ENCODE measurements around the gene GPS2.

GPS2 gene

DNA sequence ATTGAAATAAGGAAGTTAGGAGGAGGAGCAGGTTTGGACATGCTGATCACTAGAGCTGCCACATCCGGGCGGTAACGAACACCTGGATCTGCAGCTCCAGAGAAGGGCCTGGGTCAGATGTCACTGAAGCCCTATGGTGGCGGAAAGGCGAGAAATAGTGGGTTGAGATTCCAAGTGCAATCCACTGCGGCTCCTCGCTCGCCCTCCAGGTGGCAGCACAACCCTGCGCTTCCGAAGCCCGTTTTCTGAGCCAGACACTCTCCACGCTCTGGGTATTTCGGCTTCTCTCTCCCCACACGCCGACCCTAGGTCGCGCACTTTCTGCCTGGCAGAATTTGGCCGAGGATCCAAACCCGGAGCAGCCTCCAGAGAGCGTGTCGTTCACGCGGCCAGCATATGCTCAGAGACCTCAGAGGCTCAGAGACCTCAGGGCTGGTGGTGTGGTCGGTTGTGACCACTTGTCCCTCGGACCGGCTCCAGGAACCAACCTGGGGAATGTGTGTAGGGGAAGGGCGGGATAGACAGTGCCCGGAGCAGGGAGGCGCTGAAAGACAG, 34.6 kb downstream of the GPS2 start:
- in situ Hi-C loops (cut with MboI; ENCODE audit: low pct_unique_long_range_greater_than_20kb, low sequenced_read_pairs, unreplicated experiment), result no loop called here
- DNase-seq (ENCODE audit: low spot score), result peak; percentile 86
- TF ChIP-seq, protein P1, sequence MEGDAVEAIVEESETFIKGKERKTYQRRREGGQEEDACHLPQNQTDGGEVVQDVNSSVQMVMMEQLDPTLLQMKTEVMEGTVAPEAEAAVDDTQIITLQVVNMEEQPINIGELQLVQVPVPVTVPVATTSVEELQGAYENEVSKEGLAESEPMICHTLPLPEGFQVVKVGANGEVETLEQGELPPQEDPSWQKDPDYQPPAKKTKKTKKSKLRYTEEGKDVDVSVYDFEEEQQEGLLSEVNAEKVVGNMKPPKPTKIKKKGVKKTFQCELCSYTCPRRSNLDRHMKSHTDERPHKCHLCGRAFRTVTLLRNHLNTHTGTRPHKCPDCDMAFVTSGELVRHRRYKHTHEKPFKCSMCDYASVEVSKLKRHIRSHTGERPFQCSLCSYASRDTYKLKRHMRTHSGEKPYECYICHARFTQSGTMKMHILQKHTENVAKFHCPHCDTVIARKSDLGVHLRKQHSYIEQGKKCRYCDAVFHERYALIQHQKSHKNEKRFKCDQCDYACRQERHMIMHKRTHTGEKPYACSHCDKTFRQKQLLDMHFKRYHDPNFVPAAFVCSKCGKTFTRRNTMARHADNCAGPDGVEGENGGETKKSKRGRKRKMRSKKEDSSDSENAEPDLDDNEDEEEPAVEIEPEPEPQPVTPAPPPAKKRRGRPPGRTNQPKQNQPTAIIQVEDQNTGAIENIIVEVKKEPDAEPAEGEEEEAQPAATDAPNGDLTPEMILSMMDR (IDR thresholded peaks at IDR 0.05; ENCODE audit: extremely low read depth, insufficient read depth, missing control alignments), result peak; percentile 83

- in situ Hi-C loops (cut with MboI; ENCODE audit: low pct_unique_long_range_greater_than_20kb, low sequenced_read_pairs, unreplicated experiment), result no loop called here
- TF ChIP-seq, protein P1 (IDR thresholded peaks at IDR 0.05; ENCODE audit: extremely low read depth, insufficient read depth, missing control alignments), result no peak
- DNase-seq (ENCODE audit: low spot score), result no peak
Observed at GRCh38 chr17:7279448-7279847, 35.7 kb downstream of the GPS2 start.

DNA sequence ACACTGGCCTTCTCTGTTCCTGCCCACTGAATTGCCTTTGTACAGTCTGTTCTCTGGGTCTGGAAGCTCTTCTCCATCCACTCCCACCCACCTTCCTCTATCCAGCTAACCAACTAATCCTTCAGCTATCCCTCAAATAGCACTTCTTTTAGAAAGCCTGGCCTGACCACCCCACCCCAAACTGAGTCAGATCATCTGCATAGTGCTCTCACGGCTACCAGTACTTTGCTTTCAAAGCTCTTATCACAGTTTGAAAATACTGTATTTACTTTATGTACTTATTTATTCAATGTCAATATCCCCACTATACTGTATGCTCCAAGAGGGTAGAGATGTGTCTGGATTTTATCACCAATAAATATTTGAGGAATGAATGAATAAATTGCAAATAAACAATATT, 48.4 kb downstream of the GPS2 start:
- in situ Hi-C loops (cut with MboI; ENCODE audit: low pct_unique_long_range_greater_than_20kb, low sequenced_read_pairs, unreplicated experiment), result no loop called here
- DNase-seq (ENCODE audit: low spot score), result no peak
- TF ChIP-seq, protein P1 (IDR thresholded peaks at IDR 0.05; ENCODE audit: extremely low read depth, insufficient read depth, missing control alignments), result no peak

GRCh38 chr17:7263801-7264078, 51.4 kb downstream of the GPS2 start:
- no peak for DNase-seq (ENCODE audit: low spot score)
- TF ChIP-seq, protein P1 (IDR thresholded peaks at IDR 0.05; ENCODE audit: extremely low read depth, insufficient read depth, missing control alignments), result no peak
- in situ Hi-C loops (cut with MboI; ENCODE audit: low pct_unique_long_range_greater_than_20kb, low sequenced_read_pairs, unreplicated experiment), result no loop called here

DNA sequence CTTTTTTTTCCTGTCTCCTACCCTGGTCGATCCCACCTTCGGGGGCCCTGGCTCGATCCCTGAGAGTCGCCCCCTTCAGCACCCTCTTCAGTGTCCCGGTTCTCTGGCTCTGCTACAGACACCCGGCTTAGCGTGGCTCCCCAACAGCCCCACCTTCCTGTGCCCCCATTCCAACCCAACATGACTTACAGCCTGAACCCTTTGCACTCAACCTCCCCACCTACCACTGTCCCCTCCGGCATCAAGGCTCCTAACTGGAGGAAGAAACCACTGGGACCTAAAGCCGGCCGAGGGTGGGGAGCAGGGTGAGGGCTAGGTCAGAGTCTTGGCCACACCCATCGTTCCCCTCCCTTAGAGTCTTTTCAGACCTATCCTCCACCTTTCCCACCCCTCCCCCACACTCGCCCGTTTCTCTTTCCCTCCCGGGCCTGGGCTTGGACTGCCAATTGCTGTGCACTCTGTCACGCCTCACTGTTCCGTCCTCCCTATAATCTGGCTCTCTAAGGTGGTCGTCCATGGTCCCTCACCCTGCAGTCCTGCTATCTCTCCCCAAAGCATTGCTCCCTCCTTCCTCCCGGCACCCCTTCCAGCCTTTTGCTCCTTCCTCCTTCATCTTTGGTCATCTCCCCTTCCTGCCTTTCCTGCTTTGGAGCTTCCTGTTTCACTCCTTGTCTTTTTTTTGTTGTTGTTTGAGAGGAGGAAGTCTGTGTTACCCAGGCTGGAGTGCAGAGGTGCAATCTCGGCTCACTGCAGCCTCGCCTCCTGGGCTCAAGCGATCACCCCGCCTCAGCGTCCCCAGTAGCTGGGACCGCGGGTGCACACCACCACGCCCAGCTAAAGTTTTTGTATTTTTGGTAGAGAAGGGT, 52.0 kb downstream of the GPS2 start:
- TF ChIP-seq, protein P1 (IDR thresholded peaks at IDR 0.05; ENCODE audit: extremely low read depth, insufficient read depth, missing control alignments), result no peak
- DNase-seq (ENCODE audit: low spot score), result peak; percentile 38
- in situ Hi-C loops (cut with MboI; ENCODE audit: low pct_unique_long_range_greater_than_20kb, low sequenced_read_pairs, unreplicated experiment), result no loop called here
